T-helper 17 cell (primary cell): ENCODE measurements around the gene CDC42SE2. TPM values are rescaled to one million over a fixed set of nuclear protein-coding genes. Genes with fewer than 3 reads are reported as not detected.
"Not testable (repeated sequence)": the region's sequence is repeated elsewhere in the genome, so short reads cannot be mapped to it uniquely, and the experiment has no call there.

Source experiments
- ATAC-seq: fragments of 150-1000 bp; cut with Tn5 transposase; 2 replicates; pipeline ENCODE4 v1.10.0; 2021; ENCODE audit warnings: mild to moderate bottlenecking, moderate library complexity
- DNase-seq, 3 donors: peaks; one replicate each; pipeline versions ENCODE4 v3.0.0 to v3.0.0-alpha.2; 2020 to 2021
- H3K9me3 ChIP-seq: one replicate; pipeline ENCODE4 v1.7.0; 2013; ENCODE audit warnings: low read length, mild to moderate bottlenecking; ENCODE audit not compliant: control insufficient read depth, poor library complexity, severe bottlenecking
- H3K27ac Mint-ChIP-seq: one replicate; pipeline ENCODE4 v1.8.0; 2022; ENCODE audit warnings: mild to moderate bottlenecking, moderate library complexity, mixed read lengths
- H3K27me3 Mint-ChIP-seq: one replicate; pipeline ENCODE4 v1.8.0; 2022; ENCODE audit warnings: mixed read lengths
- H3K36me3 Mint-ChIP-seq: one replicate; pipeline ENCODE4 v1.8.0; 2022; ENCODE audit warnings: low read depth, mixed read lengths
- H3K4me1 Mint-ChIP-seq: one replicate; pipeline ENCODE4 v1.8.0; 2022; ENCODE audit warnings: mild to moderate bottlenecking, mixed read lengths
- H3K4me3 Mint-ChIP-seq: one replicate; pipeline ENCODE4 v1.8.0; 2022; ENCODE audit warnings: mild to moderate bottlenecking, moderate library complexity, mixed read lengths
- total RNA-seq, 4 donors: library from RNA in 2 of 4; stranded (reverse) in 2 of 4; gene quantifications; one replicate each; pipeline ENCODE4 v1.2.3 and lab custom pipeline; 2022 to 2026

The CDC42SE2 gene
- total RNA-seq, 2 donors from 2014 or later = 215 to 245 TPM

- H3K9me3 ChIP-seq = no peaks in the 10 kb centered on the region
- H3K27me3 Mint-ChIP-seq = no peaks in the 10 kb centered on the region
- no peak overlapping the region for H3K27ac Mint-ChIP-seq
- DNase-seq (no peak), ATAC-seq (no peak)
- H3K36me3 Mint-ChIP-seq = no peaks in the 10 kb centered on the region
- peaks cover 8% of the 10 kb centered on the region for H3K4me1 Mint-ChIP-seq
- H3K4me3 Mint-ChIP-seq = no peak overlapping the region
Measured at GRCh38 chr5:131228646-131229045, 35.2 kb upstream of the CDC42SE2 start.

GRCh38 chr5:131229623-131230022, 34.2 kb upstream of the CDC42SE2 start:
- H3K27ac Mint-ChIP-seq = no peak overlapping the region

GRCh38 chr5:131230406-131230805, 33.4 kb upstream of the CDC42SE2 start:
- Mint-ChIP-seq H3K27ac (no peak overlapping the region), H3K36me3 (no peaks in the 10 kb centered on the region), H3K4me1 (peaks cover 9% of the 10 kb centered on the region), H3K4me3 (no peak overlapping the region), H3K27me3 (no peaks in the 10 kb centered on the region)
- no peak for ATAC-seq
- no peak for DNase-seq
- H3K9me3 ChIP-seq = no peaks in the 10 kb centered on the region

More at GRCh38 chr5:131229623-131230022, 34.2 kb upstream of the CDC42SE2 start:
- Mint-ChIP-seq H3K4me1 (peaks cover 9% of the 10 kb centered on the region), H3K27me3 (no peaks in the 10 kb centered on the region), H3K4me3 (no peak overlapping the region), H3K36me3 (no peaks in the 10 kb centered on the region)
- ATAC-seq (no peak), DNase-seq (no peak)
- no peaks in the 10 kb centered on the region for H3K9me3 ChIP-seq

- H3K27ac Mint-ChIP-seq = no peak overlapping the region
- ATAC-seq = no peak
Measured at GRCh38 chr5:131239686-131240085, 24.2 kb upstream of the CDC42SE2 start.

GRCh38 chr5:131242728-131243255, 21.1 kb upstream of the CDC42SE2 start:
- Mint-ChIP-seq H3K27me3 (no peaks in the 10 kb centered on the region), H3K4me1 (peaks cover under 1% of the 10 kb centered on the region), H3K36me3 (peaks cover 6% of the 10 kb centered on the region), H3K27ac (no peak overlapping the region), H3K4me3 (no peak overlapping the region)
- H3K9me3 ChIP-seq = no peaks in the 10 kb centered on the region
- ATAC-seq = no peak
- DNase-seq = no peak

More at GRCh38 chr5:131239686-131240085, 24.2 kb upstream of the CDC42SE2 start:
- Mint-ChIP-seq H3K4me3 (no peak overlapping the region), H3K4me1 (peaks cover 2% of the 10 kb centered on the region), H3K27me3 (no peaks in the 10 kb centered on the region), H3K36me3 (peaks cover 3% of the 10 kb centered on the region)
- no peaks in the 10 kb centered on the region for H3K9me3 ChIP-seq
- no peak for DNase-seq

GRCh38 chr5:131245312-131245711, 18.5 kb upstream of the CDC42SE2 start:
- H3K36me3 Mint-ChIP-seq = peaks cover 6% of the 10 kb centered on the region
- H3K27ac Mint-ChIP-seq = no peak overlapping the region
- no peak for ATAC-seq

GRCh38 chr5:131245948-131246347, 17.9 kb upstream of the CDC42SE2 start:
- H3K9me3 ChIP-seq = no peaks in the 10 kb centered on the region
- no peak for ATAC-seq
- Mint-ChIP-seq H3K36me3 (peaks cover 6% of the 10 kb centered on the region), H3K27me3 (no peaks in the 10 kb centered on the region), H3K4me3 (no peak overlapping the region), H3K4me1 (peaks cover 12% of the 10 kb centered on the region), H3K27ac (no peak overlapping the region)
- no peak for DNase-seq

More at GRCh38 chr5:131245312-131245711, 18.5 kb upstream of the CDC42SE2 start:
- H3K9me3 ChIP-seq = no peaks in the 10 kb centered on the region
- DNase-seq = no peak
- H3K27me3 Mint-ChIP-seq = no peaks in the 10 kb centered on the region
- peaks cover 8% of the 10 kb centered on the region for H3K4me1 Mint-ChIP-seq
- H3K4me3 Mint-ChIP-seq = no peak overlapping the region

GRCh38 chr5:131246504-131246903, 17.3 kb upstream of the CDC42SE2 start:
- H3K27me3 Mint-ChIP-seq = no peaks in the 10 kb centered on the region
- no peak overlapping the region for H3K4me3 Mint-ChIP-seq
- no peaks in the 10 kb centered on the region for H3K9me3 ChIP-seq
- ATAC-seq (no peak), DNase-seq (no peak)
- no peak overlapping the region for H3K27ac Mint-ChIP-seq
- H3K4me1 Mint-ChIP-seq = peaks cover 12% of the 10 kb centered on the region
- peaks cover 3% of the 10 kb centered on the region for H3K36me3 Mint-ChIP-seq

GRCh38 chr5:131250751-131251475, 12.9 kb upstream of the CDC42SE2 start:
- peak overlapping the region; percentile 74 for H3K4me3 Mint-ChIP-seq
- peaks cover 31% of the 10 kb centered on the region for H3K4me1 Mint-ChIP-seq
- no peaks in the 10 kb centered on the region for H3K9me3 ChIP-seq
- no peak for DNase-seq
- H3K27me3 Mint-ChIP-seq = no peaks in the 10 kb centered on the region
- ATAC-seq = no peak
- H3K36me3 Mint-ChIP-seq = peaks cover 2% of the 10 kb centered on the region
- H3K27ac Mint-ChIP-seq = peak overlapping the region; percentile 99

- Mint-ChIP-seq H3K27me3 (no peaks in the 10 kb centered on the region), H3K4me1 (peaks cover 43% of the 10 kb centered on the region), H3K36me3 (peaks cover 2% of the 10 kb centered on the region)
Measured at GRCh38 chr5:131252824-131253171, 11.1 kb upstream of the CDC42SE2 start.

GRCh38 chr5:131254025-131254424, 9.8 kb upstream of the CDC42SE2 start:
- not testable (repeated sequence) for H3K36me3 Mint-ChIP-seq, ATAC-seq, H3K27me3 Mint-ChIP-seq, DNase-seq, H3K9me3 ChIP-seq
- H3K4me3 Mint-ChIP-seq = peak overlapping the region; percentile 95
- H3K27ac Mint-ChIP-seq = peak overlapping the region; percentile 99
- peaks cover 55% of the 10 kb centered on the region for H3K4me1 Mint-ChIP-seq

More at GRCh38 chr5:131252824-131253171, 11.1 kb upstream of the CDC42SE2 start:
- Mint-ChIP-seq H3K4me3 (peak overlapping the region; percentile 95), H3K27ac (peak overlapping the region; percentile 99)
- DNase-seq (peak; percentile 55 to 74 (median 65)), ATAC-seq (peak; percentile 86)
- no peaks in the 10 kb centered on the region for H3K9me3 ChIP-seq

GRCh38 chr5:131254741-131255140, 9.1 kb upstream of the CDC42SE2 start:
- Mint-ChIP-seq H3K27me3 (no peaks in the 10 kb centered on the region), H3K4me1 (peaks cover 53% of the 10 kb centered on the region), H3K4me3 (peak overlapping the region; percentile 95), H3K27ac (peak overlapping the region; percentile 99), H3K36me3 (peaks cover 5% of the 10 kb centered on the region)
- DNase-seq (no peak), ATAC-seq (no peak)
- H3K9me3 ChIP-seq = no peaks in the 10 kb centered on the region

GRCh38 chr5:131256507-131256823, 7.4 kb upstream of the CDC42SE2 start:
- H3K27ac Mint-ChIP-seq = peak overlapping the region; percentile 98
- peaks cover 5% of the 10 kb centered on the region for H3K36me3 Mint-ChIP-seq
- H3K4me1 Mint-ChIP-seq = peaks cover 51% of the 10 kb centered on the region
- H3K27me3 Mint-ChIP-seq = no peaks in the 10 kb centered on the region
- ATAC-seq = no peak
- no peaks in the 10 kb centered on the region for H3K9me3 ChIP-seq
- no peak for DNase-seq
- H3K4me3 Mint-ChIP-seq = peak overlapping the region; percentile 72

- Mint-ChIP-seq H3K36me3 (peaks cover 7% of the 10 kb centered on the region), H3K27ac (peak overlapping the region; percentile 98), H3K27me3 (no peaks in the 10 kb centered on the region), H3K4me1 (peaks cover 50% of the 10 kb centered on the region), H3K4me3 (peak overlapping the region; percentile 84)
- ATAC-seq (no peak), DNase-seq (no peak)
- H3K9me3 ChIP-seq = no peaks in the 10 kb centered on the region
Measured at GRCh38 chr5:131258733-131259132, 5.1 kb upstream of the CDC42SE2 start.
